ENCODE measurements around the gene AGPAT1. TPM values are rescaled to one million over a fixed set of nuclear protein-coding genes. Genes with fewer than 3 reads are reported as not detected.

The AGPAT1 gene
- total and polyA plus RNA-seq, 2 of the 13 experiments (the other 11 are each of a cell fraction or from before 2014, with no cell fraction given): 51.3 to 139 TPM

DNA sequence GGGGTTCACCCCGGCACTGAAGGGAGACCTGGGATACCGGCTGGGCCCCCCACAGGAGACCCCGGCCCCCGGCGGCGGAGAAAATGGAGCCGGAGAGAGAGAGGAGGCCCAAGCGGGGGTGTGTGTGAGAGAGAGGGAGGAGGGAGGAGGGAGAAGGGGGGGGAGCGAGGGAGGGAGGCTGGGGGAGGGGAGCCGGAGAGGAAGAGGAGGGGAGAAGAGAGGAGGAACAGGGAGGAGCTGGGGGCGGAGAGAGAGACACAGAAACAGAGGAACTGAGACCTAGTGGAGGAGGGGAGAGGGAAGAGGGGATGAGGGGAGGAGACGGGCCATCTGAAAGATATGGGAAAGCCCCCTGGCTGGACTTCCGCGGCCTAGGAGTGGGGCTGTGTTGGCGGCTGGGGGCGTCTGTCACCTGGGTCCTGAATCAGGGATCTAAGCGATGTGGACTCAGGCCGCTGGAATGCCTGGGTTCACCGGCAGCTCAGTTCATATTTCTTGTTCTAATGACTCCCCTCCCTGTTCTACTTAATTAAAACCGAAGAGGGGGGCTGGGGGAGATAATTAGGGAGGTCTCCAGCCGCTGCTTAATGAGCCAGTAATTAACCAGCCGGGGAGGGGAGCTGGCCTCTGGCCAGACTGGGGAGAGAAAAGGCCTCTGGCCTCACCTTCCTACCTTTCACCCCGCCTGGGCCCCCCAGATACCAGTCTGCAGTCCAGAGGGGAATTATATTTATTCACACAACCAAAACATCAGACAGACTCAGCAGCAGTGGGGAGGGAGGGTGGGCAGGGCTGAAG, 14.4 kb upstream of the AGPAT1 start, which contains the start of gene PBX2 (continued):
- TF ChIP-seq, protein P1, sequence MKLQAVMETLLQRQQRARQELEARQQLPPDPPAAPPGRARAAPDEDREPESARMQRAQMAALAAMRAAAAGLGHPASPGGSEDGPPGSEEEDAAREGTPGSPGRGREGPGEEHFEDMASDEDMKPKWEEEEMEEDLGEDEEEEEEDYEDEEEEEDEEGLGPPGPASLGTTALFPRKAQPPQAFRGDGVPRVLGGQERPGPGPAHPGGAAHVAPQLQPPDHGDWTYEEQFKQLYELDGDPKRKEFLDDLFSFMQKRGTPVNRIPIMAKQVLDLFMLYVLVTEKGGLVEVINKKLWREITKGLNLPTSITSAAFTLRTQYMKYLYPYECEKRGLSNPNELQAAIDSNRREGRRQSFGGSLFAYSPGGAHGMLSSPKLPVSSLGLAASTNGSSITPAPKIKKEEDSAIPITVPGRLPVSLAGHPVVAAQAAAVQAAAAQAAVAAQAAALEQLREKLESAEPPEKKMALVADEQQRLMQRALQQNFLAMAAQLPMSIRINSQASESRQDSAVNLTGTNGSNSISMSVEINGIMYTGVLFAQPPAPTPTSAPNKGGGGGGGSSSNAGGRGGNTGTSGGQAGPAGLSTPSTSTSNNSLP (IDR thresholded peaks at IDR 0.05; ENCODE audit: low read depth, low read length): no peak; the same call in 1 of the 2 replicates
- TF ChIP-seq, protein P2, sequence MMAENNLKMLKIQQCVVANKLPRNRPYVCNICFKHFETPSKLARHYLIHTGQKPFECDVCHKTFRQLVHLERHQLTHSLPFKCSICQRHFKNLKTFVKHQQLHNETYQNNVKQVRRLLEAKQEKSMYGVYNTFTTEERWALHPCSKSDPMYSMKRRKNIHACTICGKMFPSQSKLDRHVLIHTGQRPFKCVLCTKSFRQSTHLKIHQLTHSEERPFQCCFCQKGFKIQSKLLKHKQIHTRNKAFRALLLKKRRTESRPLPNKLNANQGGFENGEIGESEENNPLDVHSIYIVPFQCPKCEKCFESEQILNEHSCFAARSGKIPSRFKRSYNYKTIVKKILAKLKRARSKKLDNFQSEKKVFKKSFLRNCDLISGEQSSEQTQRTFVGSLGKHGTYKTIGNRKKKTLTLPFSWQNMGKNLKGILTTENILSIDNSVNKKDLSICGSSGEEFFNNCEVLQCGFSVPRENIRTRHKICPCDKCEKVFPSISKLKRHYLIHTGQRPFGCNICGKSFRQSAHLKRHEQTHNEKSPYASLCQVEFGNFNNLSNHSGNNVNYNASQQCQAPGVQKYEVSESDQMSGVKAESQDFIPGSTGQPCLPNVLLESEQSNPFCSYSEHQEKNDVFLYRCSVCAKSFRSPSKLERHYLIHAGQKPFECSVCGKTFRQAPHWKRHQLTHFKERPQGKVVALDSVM (CRISPR knock-in tag; IDR thresholded peaks at IDR 0.05): no peak
- TF ChIP-seq ETV5 (CRISPR knock-in tag; IDR thresholded peaks at IDR 0.05; ENCODE audit: borderline replicate concordance): peak; percentile 43; the same call in 1 of the 2 replicates
- no peak for TF ChIP-seq PHF5A (CRISPR knock-in tag; IDR thresholded peaks at IDR 0.05; ENCODE audit: low read depth, unreplicated experiment)
- no peak for TF ChIP-seq LRRFIP1 (CRISPR knock-in tag; conservative IDR thresholded peaks at IDR 0.05)
- TF ChIP-seq, protein P3, sequence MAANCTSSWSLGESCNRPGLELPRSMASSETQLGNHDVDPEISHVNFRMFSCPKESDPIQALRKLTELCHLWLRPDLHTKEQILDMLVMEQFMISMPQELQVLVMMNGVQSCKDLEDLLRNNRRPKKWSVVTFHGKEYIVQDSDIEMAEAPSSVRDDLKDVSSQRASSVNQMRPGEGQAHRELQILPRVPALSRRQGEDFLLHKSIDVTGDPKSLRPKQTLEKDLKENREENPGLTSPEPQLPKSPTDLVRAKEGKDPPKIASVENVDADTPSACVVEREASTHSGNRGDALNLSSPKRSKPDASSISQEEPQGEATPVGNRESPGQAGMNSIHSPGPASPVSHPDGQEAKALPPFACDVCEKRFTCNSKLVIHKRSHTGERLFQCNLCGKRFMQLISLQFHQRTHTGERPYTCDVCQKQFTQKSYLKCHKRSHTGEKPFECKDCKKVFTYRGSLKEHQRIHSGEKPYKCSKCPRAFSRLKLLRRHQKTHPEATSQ (CRISPR knock-in tag; IDR thresholded peaks at IDR 0.05; ENCODE audit: borderline replicate concordance): no peak
- TF ChIP-seq ZZZ3 (CRISPR knock-in tag; IDR thresholded peaks at IDR 0.05; ENCODE audit: borderline replicate concordance): 0 out of 2 replicates have a peak, but pooled peaks have one; percentile 44
- no peak for TF ChIP-seq ZNF121 (CRISPR knock-in tag; IDR thresholded peaks at IDR 0.05)
- TF ChIP-seq TRIM24 (CRISPR knock-in tag; IDR thresholded peaks at IDR 0.05): no peak
- TF ChIP-seq SIN3A (IDR thresholded peaks at IDR 0.05; ENCODE audit: borderline replicate concordance, low read depth, low read length): no peak; the same call in 1 of the 2 replicates
- TF ChIP-seq RAD51 (IDR thresholded peaks at IDR 0.05; ENCODE audit: borderline replicate concordance): no peak
- TF ChIP-seq ATF2 (CRISPR knock-in tag; IDR thresholded peaks at IDR 0.05): no peak
- TF ChIP-seq ZNF615 (CRISPR knock-in tag; IDR thresholded peaks at IDR 0.05; ENCODE audit: borderline replicate concordance): no peak
- TF ChIP-seq HOXA9 (CRISPR knock-in tag; IDR thresholded peaks at IDR 0.05; ENCODE audit: borderline replicate concordance): no peak
- 0 out of 2 replicates have a peak, but pooled peaks have one; percentile 82 for TF ChIP-seq ZNF713 (CRISPR knock-in tag; IDR thresholded peaks at IDR 0.05)
- no peak for TF ChIP-seq ONECUT2 (CRISPR knock-in tag; IDR thresholded peaks at IDR 0.05)
- TF ChIP-seq KLF15 (CRISPR knock-in tag; IDR thresholded peaks at IDR 0.05; ENCODE audit: borderline replicate concordance): no peak
- no peak for TF ChIP-seq ZSCAN30 (CRISPR knock-in tag; IDR thresholded peaks at IDR 0.05)
- TF ChIP-seq ZSCAN12 (CRISPR knock-in tag; IDR thresholded peaks at IDR 0.05): no peak
- TF ChIP-seq PHF20 (CRISPR knock-in tag; IDR thresholded peaks at IDR 0.05): peak; percentile 63; the same call in 1 of the 2 replicates
